ENCODE data around the gene ETV3. TPM values are rescaled to one million over a fixed set of nuclear protein-coding genes. Genes with fewer than 3 reads are reported as not detected.

Gene ETV3
- total and polyA plus RNA-seq, 2 of the 13 experiments (the other 11 are each of a cell fraction or from before 2014, with no cell fraction given), result 4.2 to 5.8 TPM

GRCh38 chr1:157186281-157186992 lies 48.2 kb upstream of the ETV3 start:
- intact Hi-C loops (cut with micrococcal nuclease; ENCODE audit: unreplicated experiment), result no loop called here
- in situ Hi-C loops (cut with HindIII; ENCODE audit: extremely low pct_ligation_motif_present, low pct_unique_long_range_greater_than_20kb), result no loop called here
- H2AFZ ChIP-seq (ENCODE audit: low read length), result no peak overlapping the region
- H4K20me1 ChIP-seq (ENCODE audit: insufficient read depth, low read length), result no peaks in the 10 kb centered on the region
- no peaks in the 10 kb centered on the region for H3K4me1 ChIP-seq (ENCODE audit: insufficient read depth, low read length)
- H3K79me2 ChIP-seq (ENCODE audit: insufficient read depth, low read length), result no peaks in the 10 kb centered on the region
- no peak overlapping the region for H3K9ac ChIP-seq (ENCODE audit: insufficient read depth, low read depth, low read length)
- DNase-seq (ENCODE audit: low spot score), result no peak
- WGBS (ENCODE audit: low lambda C conversion rate), result 42% methylated on average over 8 of the region's 8 CpGs
- no peaks in the 10 kb centered on the region for H3K9me3 ChIP-seq (ENCODE audit: low read length)
- no peak for FAIRE-seq
- H3K27ac ChIP-seq (ENCODE audit: extremely low read length, insufficient read depth, low read length), result no peak overlapping the region
- ATAC-seq, result no peak
- H3K27me3 ChIP-seq (ENCODE audit: control insufficient read depth in 1 of 2, insufficient read depth in 2 of 2, low read length in 2 of 2), result peaks cover 0 to 15% of the 10 kb centered on the region in 2 experiments; a peak in 3 of 5 replicates
- H3K4me2 ChIP-seq (ENCODE audit: low read depth, low read length), result no peak overlapping the region
- no TSS peak for BruUV-seq (replicated peaks)
- ChIA-PET POLR2A (no interaction called here), CTCF (ENCODE audit: low intra/inter-chr PET ratio, low total read pairs) (no interaction called here)
- no peaks in the 10 kb centered on the region for H3K36me3 ChIP-seq (replicated peaks in 1 of 2; ENCODE audit: control insufficient read depth in 1 of 2, insufficient read depth in 2 of 2, low read length in 2 of 2)
- no peak overlapping the region for H3K4me3 ChIP-seq (replicated peaks in 1 of 3; ENCODE audit: insufficient read depth in 1 of 3, low read depth in 2 of 3, low read length in 3 of 3)
- TF ChIP-seq ZMYM3 (CRISPR knock-in tag; IDR thresholded peaks at IDR 0.05) (no peak), ZBTB21 (CRISPR knock-in tag; IDR thresholded peaks at IDR 0.05) (no peak), TSC22D2 (CRISPR knock-in tag; IDR thresholded peaks at IDR 0.05; ENCODE audit: borderline replicate concordance) (no peak), HNRNPLL (IDR thresholded peaks at IDR 0.05; ENCODE audit: low read depth, low read length, poor library complexity, severe bottlenecking) (no peak), ZNF432 (CRISPR knock-in tag; IDR thresholded peaks at IDR 0.05; ENCODE audit: borderline replicate concordance) (no peak), ONECUT2 (CRISPR knock-in tag; IDR thresholded peaks at IDR 0.05) (no peak), JARID2 (CRISPR knock-in tag; IDR thresholded peaks at IDR 0.05; ENCODE audit: insufficient replicate concordance) (no peak), ZNF672 (CRISPR knock-in tag; IDR thresholded peaks at IDR 0.05) (no peak), NFAT5 (CRISPR knock-in tag; IDR thresholded peaks at IDR 0.05) (no peak), NRL (CRISPR knock-in tag; IDR thresholded peaks at IDR 0.05; ENCODE audit: borderline replicate concordance) (no peak), ZSCAN21 (CRISPR knock-in tag; IDR thresholded peaks at IDR 0.05; ENCODE audit: borderline replicate concordance) (no peak), ZNF280D (CRISPR knock-in tag; IDR thresholded peaks at IDR 0.05) (no peak), THRA (CRISPR knock-in tag; IDR thresholded peaks at IDR 0.05; ENCODE audit: borderline replicate concordance) (no peak)
